Activated CD4-positive, alpha-beta T cell treated with anti-CD3 and anti-CD28 coated beads for 4 hours (primary cell): ENCODE results near the gene TSPAN3.

ENCODE experiments used
- DNase-seq, 2 donors: peaks; one replicate each; pipeline ENCODE4 v3.0.0-alpha.2; 2020

The TSPAN3 gene

DNA sequence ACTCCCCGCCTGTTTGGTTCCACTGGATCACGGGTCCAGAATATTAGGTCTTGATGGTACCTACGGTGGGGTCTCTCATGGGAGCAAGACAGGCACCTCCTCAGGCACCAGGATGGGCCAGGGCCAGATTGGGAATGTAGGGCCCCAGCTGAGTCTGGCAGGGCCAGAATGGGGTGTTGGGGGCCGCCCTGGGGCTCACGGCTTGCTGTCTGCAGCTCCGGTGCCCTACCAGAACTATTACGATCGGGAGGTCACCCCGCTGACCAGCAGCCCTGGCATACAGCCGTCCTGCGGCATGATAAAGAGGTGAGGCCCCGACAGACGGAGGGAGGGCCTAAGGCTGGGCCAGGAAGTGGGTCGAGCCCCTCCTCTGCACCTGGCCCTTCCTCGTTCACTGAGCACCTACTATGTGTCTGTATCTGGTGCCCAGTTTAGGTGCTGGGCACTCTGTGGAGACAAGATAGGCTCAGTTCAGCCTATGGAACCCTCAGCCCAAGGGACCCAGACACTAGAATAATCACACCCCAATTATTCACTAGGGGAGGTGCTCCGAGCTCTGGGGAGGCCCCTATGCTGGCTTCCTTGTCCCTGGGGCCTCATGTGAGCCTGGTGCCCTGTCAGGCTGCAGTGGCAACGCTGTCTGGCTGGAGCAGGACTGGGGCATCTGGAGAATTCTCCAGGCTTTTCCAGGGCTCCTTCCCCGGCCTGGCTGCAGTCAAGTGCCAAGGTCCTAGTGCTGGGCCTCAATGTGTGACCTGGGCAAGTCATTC, 38.1 kb downstream of the TSPAN3 start:
- DNase-seq, result peak in 1 of 2 donors; percentile 0

DNA sequence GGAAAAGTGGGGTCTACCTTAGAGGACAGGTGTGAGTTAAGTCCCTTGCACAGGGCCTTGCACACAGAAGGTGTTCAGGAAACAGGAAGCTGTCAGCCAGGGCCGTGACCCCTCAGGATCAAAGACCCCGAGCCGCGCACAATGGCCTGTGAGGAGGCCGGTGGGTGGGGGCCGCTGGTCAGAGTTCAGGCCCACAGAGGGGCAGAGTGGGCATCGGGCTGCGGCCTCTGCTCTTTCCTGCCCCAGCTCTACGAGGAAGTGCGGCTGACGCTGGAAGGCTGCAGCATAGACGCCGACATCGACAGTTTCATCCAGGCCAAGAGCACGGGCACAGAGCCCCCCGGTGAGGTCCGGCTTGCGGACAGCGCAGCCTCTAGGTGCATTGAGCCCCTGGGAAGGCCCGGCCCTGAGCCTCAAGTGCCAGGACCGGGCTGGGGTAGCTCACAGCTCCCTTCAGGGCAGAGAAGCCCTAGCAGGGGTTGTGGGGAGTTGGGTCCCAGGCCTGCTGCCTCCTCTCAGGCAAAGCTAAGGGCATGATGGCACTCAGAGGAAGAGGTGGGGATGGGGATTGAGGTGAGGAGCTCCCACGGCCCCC, 38.8 kb downstream of the TSPAN3 start:
- DNase-seq, result peak in 1 of 2 donors; percentile 1

DNA sequence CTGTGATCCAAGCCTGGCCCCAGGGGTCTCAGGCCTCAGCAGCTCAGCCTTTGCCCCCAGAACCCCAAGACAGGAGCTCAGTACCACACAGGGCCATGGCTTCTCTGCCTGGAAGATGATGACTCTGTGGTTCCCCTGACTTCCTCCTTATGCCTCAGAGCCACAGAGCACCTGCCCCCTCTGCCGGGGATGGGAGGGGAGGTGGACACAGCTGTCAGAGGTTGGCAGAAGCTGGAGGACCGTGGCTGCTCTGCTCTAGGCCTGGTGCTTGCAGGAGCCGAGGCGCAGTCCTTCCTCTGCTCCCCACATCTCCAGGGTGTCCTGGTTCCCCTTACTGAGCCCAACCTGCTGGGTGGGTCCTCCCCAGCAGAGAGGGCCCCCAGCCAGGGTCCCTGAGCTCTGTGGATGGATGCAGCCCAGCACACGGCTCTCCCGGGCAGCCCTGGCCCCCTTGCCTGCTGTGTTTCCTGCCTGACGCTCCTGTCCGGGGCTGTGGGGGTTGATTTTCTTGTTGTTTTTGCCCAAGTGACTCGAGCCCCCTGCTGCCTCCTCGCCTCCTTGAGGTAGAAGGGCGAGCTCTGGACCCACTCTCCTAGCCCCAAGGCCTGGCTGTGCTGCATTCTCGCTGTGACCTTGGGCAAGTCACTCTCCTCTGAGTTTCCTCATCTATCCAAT, 39.4 kb downstream of the TSPAN3 start:
- DNase-seq, result peak in 1 of 2 donors; percentile 4

DNA sequence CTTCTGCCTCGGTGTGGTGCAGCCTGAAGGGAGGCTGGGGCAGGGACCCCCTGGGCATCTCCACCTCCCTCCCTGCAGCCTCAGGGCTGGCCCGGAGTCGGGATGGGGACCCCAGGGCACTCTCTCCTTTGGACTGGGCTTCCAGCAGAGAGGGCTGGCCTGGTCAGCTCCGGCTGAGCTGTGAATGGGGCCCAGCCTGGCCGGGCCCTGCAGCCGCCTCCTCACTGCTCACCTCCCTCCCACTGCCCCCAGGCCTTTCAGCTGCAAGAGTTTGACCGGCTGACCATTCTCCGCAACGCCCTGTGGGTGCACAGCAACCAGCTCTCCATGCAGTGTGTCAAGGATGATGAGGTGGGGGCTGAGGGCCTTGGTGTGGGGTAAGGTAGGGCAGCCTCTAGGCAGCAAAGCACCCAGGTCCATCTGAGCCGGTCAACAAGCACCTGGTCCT, 40.0 kb downstream of the TSPAN3 start:
- no peak for DNase-seq

DNA sequence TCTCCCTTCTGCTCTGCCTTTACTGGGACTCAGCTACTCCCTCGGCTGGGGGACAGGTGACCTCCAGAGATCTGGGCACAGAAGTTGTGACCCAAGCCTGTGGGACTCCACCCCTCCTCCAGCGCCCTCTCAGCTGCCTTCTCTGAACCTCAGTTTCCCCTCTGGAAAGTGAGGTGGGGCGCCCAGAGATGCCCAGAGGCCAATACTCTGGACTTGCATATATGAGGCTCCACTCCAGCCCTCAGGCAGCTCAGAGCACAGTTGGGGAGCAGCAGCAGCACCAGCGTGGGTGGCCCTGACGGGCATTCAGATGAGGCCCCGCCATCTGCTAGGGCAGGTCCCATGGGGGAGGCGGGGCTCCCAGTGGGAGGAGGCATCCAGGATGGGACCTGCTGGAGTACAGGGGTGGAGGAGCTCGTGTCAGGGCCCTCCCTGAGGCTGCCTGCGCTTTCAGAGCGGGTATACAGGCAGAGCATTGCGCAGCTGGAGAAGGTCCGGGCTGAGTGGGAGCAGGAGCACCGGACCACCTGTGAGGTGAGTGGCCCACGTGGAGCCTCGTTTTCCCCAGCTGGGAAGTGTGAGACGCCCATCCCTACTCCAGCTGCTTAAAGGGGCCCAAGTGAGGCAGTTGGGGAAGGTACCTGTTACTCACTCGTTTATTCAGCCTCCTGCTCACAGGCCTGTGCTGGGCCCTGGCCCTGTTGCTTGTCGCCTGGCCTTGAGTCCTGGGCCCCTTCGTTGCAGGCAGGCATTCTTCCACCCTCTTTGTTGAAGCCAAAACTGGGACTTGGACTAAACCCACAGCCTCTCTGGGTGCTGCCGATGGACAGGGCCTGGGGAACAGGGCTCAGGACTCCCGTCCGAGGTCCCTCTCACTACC, 40.6 kb downstream of the TSPAN3 start:
- DNase-seq, result peak in 1 of 2 donors; percentile 1

DNA sequence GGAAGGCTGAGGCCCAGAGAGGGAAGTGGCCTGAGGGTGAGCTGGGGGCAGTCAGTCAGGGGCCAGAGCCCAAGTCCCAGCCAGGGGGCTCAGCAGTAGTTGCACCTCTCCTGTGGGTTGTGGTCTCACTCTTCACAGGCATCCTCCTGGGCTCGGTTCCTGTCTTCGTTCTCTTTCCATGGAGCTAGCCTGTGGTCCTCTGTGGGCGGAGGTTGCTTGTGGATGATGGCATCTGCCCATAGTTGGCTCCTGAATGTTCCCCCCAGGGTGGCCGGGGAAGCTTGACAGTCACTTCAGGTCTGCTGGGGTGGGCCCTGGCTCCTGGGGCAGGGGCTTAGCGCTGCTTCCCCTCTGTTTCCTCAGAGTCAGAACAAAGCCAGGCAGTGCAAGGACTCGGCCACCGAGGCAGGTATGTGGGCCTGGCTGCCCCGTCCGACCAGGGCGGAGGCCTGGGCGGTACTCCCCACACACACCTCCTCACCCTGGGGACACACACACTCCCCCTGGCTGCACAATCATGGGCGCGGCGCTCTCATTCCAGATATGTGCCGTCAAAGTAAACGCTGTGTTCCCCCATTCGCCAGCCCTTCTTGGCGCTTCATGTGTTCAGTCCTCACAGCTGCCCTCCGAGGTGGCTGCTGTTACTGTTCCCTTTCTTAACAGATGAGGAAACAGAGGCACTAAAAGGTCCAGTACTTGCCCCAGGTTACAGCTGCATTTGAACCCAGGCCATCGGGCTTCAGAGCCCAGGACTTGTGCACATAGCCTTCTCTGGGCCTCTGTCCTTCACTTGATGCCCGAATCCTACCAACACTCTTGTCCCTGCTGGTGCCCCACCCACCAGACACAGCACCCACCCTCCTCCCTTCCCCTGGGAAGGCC, 41.5 kb downstream of the TSPAN3 start:
- peak in 1 of 2 donors; percentile 0 for DNase-seq

DNA sequence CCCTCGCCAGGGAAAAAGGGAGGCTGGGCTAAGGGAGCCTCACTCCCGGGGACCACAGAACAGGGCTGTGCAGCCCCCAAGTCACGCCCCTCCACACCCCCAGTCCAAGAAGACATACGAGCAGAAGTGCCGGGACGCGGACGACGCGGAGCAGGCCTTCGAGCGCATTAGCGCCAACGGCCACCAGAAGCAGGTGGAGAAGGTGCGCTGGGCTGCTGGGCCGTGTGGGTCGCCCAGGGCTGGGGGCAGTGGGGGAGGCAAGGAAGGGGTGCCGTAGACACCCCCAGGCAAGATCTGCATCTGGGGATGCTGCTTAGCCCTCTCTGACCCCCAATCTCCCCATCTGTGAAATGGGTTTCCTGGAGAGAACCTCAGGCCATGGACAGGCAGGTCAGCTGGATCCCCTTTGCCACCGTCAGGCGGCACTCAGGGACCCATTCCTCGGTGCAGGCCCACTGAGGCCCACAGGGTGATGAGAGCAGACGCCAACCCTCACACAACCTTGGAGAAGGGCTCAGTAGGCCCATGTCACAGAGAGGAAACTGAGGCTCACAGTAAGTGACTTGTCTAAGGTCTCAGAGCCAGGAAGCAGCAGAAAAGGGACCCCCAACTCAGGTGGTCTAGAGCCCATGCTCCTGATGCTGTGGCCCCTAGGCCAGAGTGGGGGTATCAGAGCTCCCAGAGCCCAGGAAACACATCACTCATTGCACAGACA, 42.3 kb downstream of the TSPAN3 start:
- DNase-seq, result peak in 1 of 2 donors; percentile 0

DNA sequence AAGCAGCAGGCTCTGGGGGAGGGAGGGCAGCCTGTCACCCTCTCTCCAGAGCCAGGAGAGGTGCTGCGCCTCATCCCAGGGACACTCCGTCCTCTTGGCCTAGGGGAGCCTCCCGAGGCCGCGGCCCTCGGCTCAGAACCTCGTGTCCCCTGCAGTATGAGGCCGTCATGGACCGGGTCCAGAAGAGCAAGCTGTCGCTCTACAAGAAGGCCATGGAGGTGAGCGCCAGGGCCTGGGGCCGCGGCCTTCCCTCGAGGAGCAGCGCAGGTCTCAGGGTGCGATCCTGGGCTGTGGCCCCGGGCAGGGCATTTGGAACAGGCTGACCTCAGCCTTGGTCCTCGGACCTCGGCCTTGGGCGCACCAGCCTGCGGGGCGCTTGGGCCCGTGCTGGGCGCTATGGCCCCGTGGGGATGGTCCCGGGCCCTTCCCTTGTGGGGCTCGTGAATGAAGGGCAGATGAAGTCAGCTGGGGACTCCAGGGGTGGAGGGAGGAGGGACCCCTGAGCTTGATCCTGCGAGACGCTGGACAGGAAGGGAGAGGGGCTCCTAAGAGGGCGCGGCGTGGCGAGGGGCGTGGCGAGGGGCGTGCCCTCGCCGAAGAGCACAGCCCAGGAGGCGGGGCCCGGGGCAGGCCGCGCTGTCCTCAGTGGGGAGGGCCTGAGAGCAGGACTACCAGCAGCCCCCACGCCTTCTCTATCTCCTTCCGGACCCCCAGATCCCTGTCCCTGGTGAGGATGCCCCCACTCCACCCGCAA, 43.0 kb downstream of the TSPAN3 start:
- DNase-seq, result peak in 1 of 2 donors; percentile 1

DNA sequence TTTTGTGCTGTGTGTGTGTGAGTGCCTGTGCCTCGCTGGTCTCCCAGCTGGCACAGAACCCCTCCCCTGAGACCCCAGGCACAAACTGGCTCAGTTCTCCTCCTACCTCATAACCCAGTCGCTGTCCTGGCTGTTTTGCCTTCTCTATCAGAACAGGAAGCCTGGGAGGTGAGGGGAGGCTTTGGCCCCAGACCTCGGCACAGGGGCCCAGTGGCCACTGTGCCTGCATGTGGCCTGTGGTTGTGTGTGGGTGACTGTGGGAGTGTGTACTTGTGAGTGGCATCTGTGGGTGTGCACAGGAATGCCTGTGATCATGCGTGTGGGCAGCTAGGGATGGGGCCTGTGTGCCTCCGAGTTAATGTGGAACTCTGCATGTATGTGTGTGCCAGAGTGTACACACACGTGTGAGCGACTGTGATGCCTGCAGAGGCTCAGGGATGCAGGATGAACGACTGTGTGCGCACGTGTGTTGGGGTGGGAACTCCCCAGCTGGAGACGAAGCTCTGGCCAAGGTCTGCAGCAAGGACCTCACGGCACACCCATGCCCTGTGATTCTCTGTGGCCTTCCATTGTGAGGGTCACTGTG, 43.7 kb downstream of the TSPAN3 start:
- peak in 1 of 2 donors; percentile 0 for DNase-seq

DNA sequence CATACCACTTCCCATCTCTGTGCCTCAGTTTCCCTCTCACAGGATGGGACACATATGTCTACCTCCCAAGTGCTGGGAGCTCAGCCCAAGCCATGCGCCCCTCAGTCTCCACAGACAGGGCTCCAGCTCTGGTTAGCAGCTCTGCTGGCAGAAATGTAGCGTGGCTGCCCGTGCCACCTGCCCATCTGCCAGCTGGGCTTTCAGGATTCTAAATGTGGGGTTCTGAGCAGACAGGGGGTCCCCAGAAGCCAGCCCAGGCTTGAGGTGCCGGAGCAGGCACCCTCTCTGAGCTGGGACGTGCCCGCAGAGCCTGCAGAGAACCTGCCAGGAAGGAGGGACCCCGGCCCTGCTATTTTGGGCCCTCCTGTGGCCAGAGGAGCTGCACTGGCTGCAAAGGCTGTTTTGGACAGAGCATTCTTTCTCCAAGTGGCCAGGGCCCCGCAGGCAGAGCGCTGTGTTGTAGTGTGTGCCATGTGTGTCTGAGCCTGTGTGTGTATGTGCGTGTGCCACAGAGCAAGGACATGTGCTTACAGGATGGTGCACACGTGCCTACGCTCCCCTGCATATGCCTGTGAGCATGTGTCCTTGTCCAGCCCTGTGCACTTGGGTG, 44.3 kb downstream of the TSPAN3 start:
- peak in 1 of 2 donors; percentile 0 for DNase-seq

DNA sequence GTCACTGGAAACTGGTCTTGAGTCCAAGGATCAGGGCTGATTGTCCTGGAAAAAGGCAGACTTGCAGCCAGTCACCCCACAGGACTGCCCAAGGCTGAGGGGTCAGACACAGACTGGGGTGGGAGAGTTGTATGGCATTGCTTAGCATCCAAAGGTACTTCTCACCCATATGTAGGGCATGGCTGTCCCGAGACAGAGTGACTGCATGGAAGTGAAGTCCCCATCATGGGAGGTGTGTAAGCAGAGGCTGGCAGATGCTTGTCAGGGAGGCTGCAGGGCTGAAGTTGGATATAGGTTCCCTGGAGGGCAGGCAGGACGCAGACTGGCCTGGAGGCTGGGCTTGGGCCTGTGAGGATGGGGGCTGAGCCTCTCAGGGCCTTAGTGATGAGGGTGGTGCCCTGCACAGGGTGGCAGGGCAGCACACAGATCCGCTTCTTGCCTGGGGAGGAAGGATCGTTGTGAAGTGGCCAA, 44.9 kb downstream of the TSPAN3 start:
- DNase-seq, result no peak

DNA sequence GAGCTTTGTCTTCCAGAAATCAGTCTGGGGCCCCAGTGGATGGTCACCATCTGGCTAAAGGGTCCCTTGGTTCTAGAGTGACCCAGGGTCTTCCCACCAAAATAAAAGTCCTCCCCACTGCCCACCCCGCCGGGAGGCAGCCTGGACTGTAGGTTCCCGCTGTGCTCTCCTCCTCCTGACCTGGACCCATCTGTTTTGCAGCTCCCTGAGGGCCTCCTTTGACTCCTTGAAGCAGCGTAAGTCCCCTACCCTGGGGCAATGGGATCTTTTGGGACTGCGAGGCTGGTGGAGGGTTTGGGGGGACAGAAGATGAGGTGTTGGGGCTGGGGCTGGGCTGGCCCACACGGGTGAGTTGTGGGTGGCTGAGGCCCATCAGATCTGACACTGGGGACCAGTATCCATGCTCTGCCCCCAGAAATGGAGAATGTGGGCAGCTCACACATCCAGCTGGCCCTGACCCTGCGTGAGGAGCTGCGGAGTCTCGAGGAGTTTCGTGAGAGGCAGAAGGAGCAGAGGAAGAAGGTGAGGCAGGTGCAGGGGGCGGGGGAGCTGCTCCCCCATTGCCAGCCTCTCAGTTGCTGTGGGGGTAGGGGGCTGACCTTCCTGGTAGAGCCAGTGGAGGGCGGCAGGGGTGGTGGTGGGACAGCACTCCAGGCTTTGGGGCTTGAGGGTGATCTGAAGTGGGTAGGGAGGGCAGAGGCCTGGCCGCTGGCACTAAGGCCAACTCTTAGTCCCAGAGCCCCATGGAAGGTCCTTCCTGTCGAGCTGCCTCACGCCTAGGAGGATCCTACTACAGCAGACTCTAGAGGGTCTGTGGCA, 45.6 kb downstream of the TSPAN3 start:
- DNase-seq, result peak in 1 of 2 donors; percentile 0

DNA sequence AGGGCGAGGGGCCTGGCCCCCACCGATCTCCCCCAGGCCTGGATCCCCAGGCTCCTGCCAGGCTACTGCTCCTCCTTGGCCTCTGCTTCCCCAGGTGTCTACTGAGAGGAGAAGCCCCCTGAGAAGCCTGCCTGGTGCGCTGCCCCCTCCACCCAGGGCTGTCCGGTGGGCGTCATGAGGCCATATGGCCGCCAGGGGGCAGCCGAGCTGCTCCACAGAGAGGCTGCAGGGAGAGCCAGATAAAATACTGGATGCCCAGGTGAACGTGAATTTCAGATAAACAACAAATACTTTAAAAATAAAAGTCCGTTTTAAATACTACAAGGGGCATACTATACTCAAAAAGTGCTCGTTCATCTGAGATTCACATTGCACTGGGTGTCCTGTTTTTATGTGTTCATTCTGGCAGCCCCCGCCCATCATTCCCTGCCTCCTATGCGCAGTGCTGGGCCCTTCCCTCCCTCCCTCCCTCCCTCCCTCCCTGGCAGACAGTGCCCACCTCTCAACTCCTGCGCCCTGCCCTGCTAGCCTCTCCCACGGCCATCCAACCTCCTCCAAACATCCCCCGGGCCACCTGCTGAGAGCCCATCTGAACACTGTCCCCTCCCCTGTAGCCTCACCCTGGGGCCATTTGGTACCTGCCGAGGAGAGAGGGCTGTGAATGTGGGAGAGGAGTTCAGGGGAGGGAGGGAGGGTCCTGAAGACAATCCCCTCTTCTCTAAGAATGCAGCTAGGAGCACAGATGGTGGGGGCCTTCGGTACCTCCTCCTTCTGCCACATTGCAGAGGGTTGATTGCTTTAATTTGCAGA, 46.4 kb downstream of the TSPAN3 start:
- peak; percentile 53 to 71 for DNase-seq

DNA sequence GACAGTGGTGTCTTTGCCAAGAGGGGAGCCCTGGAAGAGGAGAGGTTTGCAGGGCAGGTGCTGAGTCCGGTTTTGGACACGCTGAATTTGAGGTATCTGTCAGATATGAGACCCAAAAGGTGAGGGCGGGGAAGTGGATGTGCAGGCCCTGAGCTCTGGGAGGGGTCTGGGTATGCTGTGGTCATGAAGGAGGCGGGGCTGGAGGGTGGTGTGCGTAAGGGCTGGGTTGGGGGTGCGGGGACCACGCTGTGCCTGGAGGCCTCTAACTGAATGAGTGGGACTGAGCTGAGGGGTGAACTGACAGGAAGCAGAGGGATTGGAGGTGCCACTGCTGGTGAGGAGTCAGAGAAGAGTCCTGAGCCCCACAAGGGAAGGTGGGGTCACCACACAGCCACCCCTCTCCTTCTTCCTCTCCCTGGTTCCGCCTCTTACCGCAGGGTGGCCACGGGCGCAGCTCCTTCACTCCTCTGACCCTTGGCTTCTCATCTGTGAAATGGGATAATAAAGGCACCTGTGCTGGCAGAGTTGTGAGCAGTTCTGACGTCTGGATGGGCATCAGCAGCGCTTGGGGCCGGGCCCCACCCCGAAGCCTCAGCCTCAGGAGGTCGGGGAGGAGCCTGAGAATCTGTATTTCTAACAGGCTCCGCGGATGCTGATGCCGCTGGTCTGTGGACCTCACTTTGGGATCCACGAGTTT, 47.2 kb downstream of the TSPAN3 start:
- no peak for DNase-seq

DNA sequence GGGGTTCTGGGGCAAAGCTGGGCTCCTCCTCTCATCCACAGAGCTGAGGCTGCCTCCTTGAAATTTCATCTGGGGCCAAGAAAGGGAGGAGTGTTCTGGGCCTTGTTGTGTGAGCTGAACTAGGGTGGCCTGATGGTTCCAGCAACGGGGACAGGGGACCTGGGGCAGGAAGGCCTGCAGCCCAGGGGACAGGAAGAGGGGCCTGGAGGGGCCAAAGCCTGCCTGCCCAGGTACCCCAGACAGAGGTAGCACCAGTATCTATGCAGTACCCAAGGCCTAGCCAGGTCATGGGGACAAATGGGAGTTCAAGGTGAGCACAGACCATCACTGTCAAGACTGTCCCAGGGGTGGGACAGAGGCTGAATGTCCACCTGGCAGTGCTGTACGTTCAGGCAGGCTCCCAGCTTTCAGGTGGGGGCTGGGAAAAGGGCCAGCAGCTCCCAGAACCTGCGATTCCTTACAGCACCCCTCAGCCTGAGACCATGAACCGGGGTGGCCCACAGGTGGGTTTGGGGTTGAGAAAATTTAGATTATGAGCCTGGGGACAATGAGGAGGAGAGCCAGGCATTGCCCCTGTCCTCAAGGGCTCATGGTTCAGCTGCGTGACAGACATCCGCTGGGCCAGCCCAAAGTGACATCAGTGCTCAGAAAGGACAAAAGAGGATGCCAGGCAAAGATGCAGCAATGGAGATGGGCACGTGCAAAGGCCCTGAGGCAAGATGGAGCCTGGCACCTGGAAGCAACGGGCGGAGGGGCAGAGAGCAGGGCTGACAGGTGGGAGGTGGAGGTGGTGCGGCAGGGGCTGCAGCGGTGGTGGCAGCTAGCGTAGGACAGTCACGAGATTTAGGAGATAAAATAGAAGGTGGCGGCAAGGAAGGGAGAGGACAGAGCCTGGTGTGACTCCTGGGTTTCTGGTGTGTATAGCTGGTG, 48.0 kb downstream of the TSPAN3 start:
- DNase-seq, result no peak
